Transverse colon (tissue), 4 donors: ENCODE measurements around the gene SEL1L. TPM values are rescaled to one million over a fixed set of nuclear protein-coding genes. Genes with fewer than 3 reads are reported as not detected.

Experiments
- DNase-seq: peaks from one replicate; pipeline ENCODE4 v3.0.0-alpha.2; 2019
- H3K27ac ChIP-seq, 4 donors: fragments of 200-600 bp; sonication (generic); 2 replicates each; pipeline ENCODE4 v1.5.1; 2016 to 2018; ENCODE audit warnings: inconsistent platforms in 4 of 4
- H3K27me3 ChIP-seq: fragments of 200-600 bp; sonication (generic); 2 replicates; pipeline ENCODE4 v1.5.1; 2017; ENCODE audit warnings: inconsistent platforms
- H3K36me3 ChIP-seq, 4 donors: fragments of 200-600 bp; sonication (generic); 2 replicates each; pipeline ENCODE4 v1.5.1; 2017 to 2019; ENCODE audit warnings: inconsistent platforms in 4 of 4
- H3K4me1 ChIP-seq, 4 donors: fragments of 200-600 bp; sonication (generic); 2 replicates each; pipeline ENCODE4 v1.5.1; 2017 to 2020; ENCODE audit warnings: inconsistent platforms in 4 of 4
- H3K4me3 ChIP-seq, 4 donors: fragments of 200-600 bp; sonication (generic); 1 replicate in 1 of 4; 2 replicates in 3 of 4; pipeline versions ENCODE4 v1.5.1 to v1.6.1; 2017 to 2019; ENCODE audit warnings: inconsistent platforms in 4 of 4
- H3K9me3 ChIP-seq, 2 donors: fragments of 200-600 bp; sonication (generic); 2 replicates each; pipeline ENCODE4 v1.5.1; 2017 to 2019; ENCODE audit warnings: inconsistent platforms in 2 of 2
- EP300 ChIP-seq: sonication (generic); formaldehyde crosslinking; IDR thresholded peaks from one replicate; pipeline ENCODE4 v1.6.1; 2017; ENCODE audit warnings: antibody characterized with exemption, low read depth
- POLR2A ChIP-seq: fragments of 450-650 bp; IDR thresholded peaks from one replicate; pipeline ENCODE4 v1.6.1; 2016; ENCODE audit warnings: antibody characterized with exemption, mild to moderate bottlenecking, moderate library complexity
- POLR2AphosphoS5 ChIP-seq, 3 donors: sonication (generic); formaldehyde crosslinking; IDR thresholded peaks; one replicate each; pipeline ENCODE4 v1.6.1; 2016; ENCODE audit warnings: antibody characterized with exemption in 3 of 3
- WGBS, 2 donors: methylation state at CpG; one replicate each; pipeline ENCODE4 v1.1.5; 2018; ENCODE audit warnings: low coverage in 1 of 2; 5-methylcytosine and 5-hydroxymethylcytosine counted together
- in situ Hi-C, 4 donors: fragments of 200-750 bp; cut with MboI; loops; one replicate each; pipeline versions ENCODE4 v1.15.0 to v1.15.1; 2017; ENCODE audit warnings: low sequenced_read_pairs in 3 of 4, low pct_ligation_motif_present in 1 of 4, low pct_unique_long_range_greater_than_20kb in 1 of 4
- intact Hi-C: fragments of 100-400 bp; cut with DNase I; formaldehyde crosslinking; loops from one replicate; pipeline ENCODE4 v1.15.1; 2023; ENCODE audit warnings: low total_unique reads
- total RNA-seq, 4 donors: library from RNA; depleted of rRNA; stranded (reverse); fragments of >200 nt; gene quantifications; one replicate each; pipeline ENCODE4 v1.1.0, GENCODE V29; 2016
- TF ChIP-seq, protein P1 (sequence below), 5 experiments: fragments of 200-600 bp in 3 of 5; fragments of 450-650 bp in 2 of 5; sonication (generic) in 3 of 5; IDR thresholded peaks; 1 replicate in 2 of 5; 2 replicates in 3 of 5; pipeline ENCODE4 v1.5.1; 2016 to 2017; ENCODE audit warnings: antibody characterized with exemption in 5 of 5, inconsistent platforms in 3 of 5, mild to moderate bottlenecking in 2 of 5, moderate library complexity in 1 of 5

SEL1L gene
- total RNA-seq, 4 donors from 2014 or later: 29.5 to 64.8 (median 43.5) TPM

DNA sequence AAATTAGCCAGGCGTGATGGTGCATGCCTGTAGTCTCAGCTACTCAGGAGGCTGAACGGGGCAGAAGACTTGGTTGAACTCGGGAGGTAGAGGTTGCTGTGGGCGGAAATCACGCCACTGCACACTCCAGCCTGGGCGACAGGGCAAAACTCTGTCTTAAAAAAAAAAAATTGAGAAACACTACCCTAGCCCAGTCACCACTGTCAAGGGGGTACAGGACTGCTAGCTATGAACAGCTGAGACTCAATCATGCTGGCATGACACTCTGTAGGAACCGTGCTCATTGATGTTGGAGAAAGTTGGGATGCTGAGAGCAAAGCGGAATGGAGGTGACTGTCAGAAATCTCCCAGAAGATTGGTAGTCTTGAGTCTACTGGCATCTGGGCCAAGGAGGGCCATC lies 75.3 kb downstream of the SEL1L start:
- in situ Hi-C loops (loop anchor here (25.0 kb wide), 2 partner anchors 471 to 496 kb away; partner anchors contain the start of gene TSHR (in 1 of the 4)), intact Hi-C loops (no loop called here)
- Histone ChIP-seq H3K27me3 (no peaks in the 10 kb centered on the region), H3K27ac (no peak overlapping the region), H3K4me1 (peaks cover 0 to 10% (median 0%) of the 10 kb centered on the region in 4 donors), H3K4me3 (no peak overlapping the region), H3K9me3 (no peaks in the 10 kb centered on the region), H3K36me3 (no peaks in the 10 kb centered on the region)
- 90 to 95% methylated on average over 8 of the region's 8 CpGs for WGBS, 2 donors
- DNase-seq: no peak
- TF ChIP-seq POLR2A: no peak
- TF ChIP-seq EP300: no peak
- TF ChIP-seq, protein P1, sequence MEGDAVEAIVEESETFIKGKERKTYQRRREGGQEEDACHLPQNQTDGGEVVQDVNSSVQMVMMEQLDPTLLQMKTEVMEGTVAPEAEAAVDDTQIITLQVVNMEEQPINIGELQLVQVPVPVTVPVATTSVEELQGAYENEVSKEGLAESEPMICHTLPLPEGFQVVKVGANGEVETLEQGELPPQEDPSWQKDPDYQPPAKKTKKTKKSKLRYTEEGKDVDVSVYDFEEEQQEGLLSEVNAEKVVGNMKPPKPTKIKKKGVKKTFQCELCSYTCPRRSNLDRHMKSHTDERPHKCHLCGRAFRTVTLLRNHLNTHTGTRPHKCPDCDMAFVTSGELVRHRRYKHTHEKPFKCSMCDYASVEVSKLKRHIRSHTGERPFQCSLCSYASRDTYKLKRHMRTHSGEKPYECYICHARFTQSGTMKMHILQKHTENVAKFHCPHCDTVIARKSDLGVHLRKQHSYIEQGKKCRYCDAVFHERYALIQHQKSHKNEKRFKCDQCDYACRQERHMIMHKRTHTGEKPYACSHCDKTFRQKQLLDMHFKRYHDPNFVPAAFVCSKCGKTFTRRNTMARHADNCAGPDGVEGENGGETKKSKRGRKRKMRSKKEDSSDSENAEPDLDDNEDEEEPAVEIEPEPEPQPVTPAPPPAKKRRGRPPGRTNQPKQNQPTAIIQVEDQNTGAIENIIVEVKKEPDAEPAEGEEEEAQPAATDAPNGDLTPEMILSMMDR (IDR thresholded peaks at IDR 0.05): no peak
- no peak for TF ChIP-seq POLR2AphosphoS5 (IDR thresholded peaks at IDR 0.05)

DNA sequence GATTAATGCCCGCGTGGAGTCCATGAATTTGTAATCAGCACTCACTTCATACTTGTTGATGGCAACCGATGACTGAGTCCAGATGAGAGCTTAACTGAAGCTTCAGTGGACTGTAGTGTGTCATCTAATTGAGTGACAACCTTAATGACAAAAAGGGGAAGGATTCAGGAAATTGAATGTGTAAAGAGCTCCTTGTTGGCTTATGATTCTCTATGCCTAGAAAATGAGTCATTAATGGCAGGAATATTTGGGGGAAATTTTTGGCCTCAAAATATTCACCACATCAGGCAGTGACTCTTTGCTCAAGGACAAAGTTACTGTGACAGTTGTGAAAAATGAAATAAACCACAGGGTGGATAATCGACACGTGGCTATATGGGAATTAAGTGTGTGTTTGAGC lies 78.3 kb downstream of the SEL1L start:
- Histone ChIP-seq H3K27ac (no peak overlapping the region), H3K27me3 (no peaks in the 10 kb centered on the region), H3K9me3 (no peaks in the 10 kb centered on the region), H3K4me1 (peaks cover 0 to 10% (median 0%) of the 10 kb centered on the region in 4 donors), H3K36me3 (no peaks in the 10 kb centered on the region), H3K4me3 (no peak overlapping the region)
- intact Hi-C loops (no loop called here), in situ Hi-C loops (loop anchor here (25.0 kb wide), 2 partner anchors 468 to 493 kb away; partner anchors contain the start of gene TSHR (in 1 of the 4))
- DNase-seq: no peak
- 79 to 80% methylated on average over 5 of the region's 5 CpGs for WGBS, 2 donors
- TF ChIP-seq, protein P1 (IDR thresholded peaks at IDR 0.05): no peak
- TF ChIP-seq EP300: no peak
- no peak for TF ChIP-seq POLR2A
- no peak for TF ChIP-seq POLR2AphosphoS5 (IDR thresholded peaks at IDR 0.05)

DNA sequence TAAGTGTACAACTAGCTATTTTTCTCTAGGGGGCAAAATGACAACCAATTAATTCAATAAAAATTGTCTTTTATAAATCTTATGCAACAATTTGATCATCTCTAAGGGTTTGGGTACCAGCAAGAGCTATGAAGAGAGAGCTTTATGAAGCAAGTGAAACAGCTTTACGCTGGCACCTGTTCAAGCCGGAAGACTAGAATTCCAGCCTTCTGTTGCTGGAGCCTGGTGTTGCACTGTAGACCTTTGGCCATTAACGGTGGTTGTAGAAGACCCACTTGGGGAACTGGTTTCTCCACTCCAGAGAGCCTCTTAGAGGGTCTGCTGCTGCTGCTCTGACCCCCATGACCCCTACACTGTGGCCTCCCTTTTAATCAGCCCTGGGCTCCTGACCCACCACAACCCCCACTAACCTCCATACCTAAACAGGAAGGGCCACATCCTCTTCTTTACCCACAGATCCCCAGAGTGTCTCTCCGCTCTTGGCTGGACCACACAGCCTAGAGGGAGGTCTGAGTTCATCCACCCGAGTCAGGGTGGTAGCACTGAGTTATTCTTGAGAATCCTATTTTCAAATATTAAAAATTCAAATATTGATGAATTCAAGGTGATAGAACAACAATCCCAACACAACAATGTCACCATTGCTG lies 79.0 kb downstream of the SEL1L start:
- 55 to 56% methylated on average over 4 to 5 of the region's 5 CpGs for WGBS, 2 donors
- Histone ChIP-seq H3K9me3 (no peaks in the 10 kb centered on the region), H3K4me3 (no peak overlapping the region), H3K4me1 (peaks cover 0 to 12% (median 0%) of the 10 kb centered on the region in 4 donors), H3K27ac (no peak overlapping the region), H3K36me3 (no peaks in the 10 kb centered on the region), H3K27me3 (no peaks in the 10 kb centered on the region)
- TF ChIP-seq EP300 (no peak), POLR2AphosphoS5 (IDR thresholded peaks at IDR 0.05) (no peak), POLR2A (no peak)
- TF ChIP-seq, protein P1 (IDR thresholded peaks at IDR 0.05): no peak
- intact Hi-C loops (loop anchor here (5.0 kb wide), 1 partner anchor 182 kb away; no protein-coding TSS in a partner anchor), in situ Hi-C loops (loop anchor here (5.0 to 25.0 kb wide), 3 partner anchors 182 to 492 kb away; partner anchors contain the start of gene TSHR (in 1 of the 4))
- peak; percentile 33 for DNase-seq

DNA sequence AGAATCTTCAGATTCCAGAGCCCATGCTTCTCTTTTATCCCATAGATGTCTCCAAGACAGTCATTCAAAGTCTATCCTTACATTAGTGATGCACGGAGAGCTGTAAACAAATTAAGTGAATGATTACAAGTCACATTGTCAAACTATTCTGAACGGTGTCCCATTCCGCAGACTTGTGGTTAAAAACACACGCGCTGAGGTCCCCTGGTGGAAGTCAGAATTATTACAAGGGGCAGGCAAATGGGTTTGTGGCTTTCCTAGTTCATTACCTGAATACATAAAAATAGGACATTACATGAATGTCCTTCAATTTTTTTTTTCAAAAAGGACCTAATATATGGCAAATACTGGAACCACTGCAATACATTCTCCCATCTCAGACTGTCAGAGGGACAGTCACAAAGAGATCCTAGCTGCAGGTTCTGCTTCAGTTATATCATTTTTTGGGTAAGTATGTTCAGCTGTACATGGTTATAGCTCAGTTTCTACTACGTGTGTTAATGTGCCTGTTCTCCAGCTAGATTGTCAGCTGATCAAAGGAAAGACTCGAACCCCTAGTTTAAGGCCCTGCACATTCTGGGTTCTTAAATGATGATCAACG lies 80.4 kb downstream of the SEL1L start:
- in situ Hi-C loops: loop anchor here (5.0 to 25.0 kb wide), 3 partner anchors 181 to 491 kb away; partner anchors contain the start of gene TSHR (in 1 of the 4)
- WGBS, 2 donors: 3 to 18% methylated on average over 5 to 8 of the region's 8 CpGs
- peaks cover 0 to 23% (median 5%) of the 10 kb centered on the region in 4 donors for H3K4me1 ChIP-seq
- no peaks in the 10 kb centered on the region for H3K36me3 ChIP-seq
- H3K27ac ChIP-seq: no peak overlapping the region
- TF ChIP-seq, protein P1 (IDR thresholded peaks at IDR 0.05): peak; percentile 88 to 92 (median 91)
- TF ChIP-seq POLR2A: no peak
- peak; percentile 62 for DNase-seq
- no peaks in the 10 kb centered on the region for H3K9me3 ChIP-seq
- H3K4me3 ChIP-seq: no peak overlapping the region
- intact Hi-C loops: loop anchor here (5.0 kb wide), 1 partner anchor 181 kb away; no protein-coding TSS in a partner anchor
- H3K27me3 ChIP-seq: no peaks in the 10 kb centered on the region
